ENCODE measurements around the gene LRRFIP1. TPM values are rescaled to one million over a fixed set of nuclear protein-coding genes. Genes with fewer than 3 reads are reported as not detected.

Gene LRRFIP1
- total and polyA plus RNA-seq, 2 donors (not counting 3 experiments of a cell fraction or from before 2014, with no cell fraction given), result 39.2 to 179 TPM

DNA sequence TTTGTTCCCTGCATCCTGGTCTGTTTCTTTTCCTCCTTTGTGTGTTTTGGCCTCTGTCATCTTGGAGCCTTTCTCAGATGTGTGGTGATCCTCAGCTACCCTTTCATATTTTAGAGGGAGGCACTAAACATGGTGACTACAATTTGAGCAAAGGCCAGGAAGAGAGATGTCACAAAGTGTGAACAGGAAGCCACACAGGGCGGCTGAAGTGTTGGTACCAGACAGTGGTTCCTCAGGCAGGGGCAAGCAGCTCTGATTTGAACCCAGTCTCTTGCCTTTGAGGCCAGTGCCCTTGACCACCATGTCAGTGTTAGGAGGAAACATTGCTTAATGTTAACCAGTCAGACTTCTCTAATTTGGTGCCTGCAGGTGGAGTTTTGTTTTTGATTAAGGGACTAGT, 9.2 kb downstream of the LRRFIP1 start:
- ChIA-PET POLR2A (no interaction called here), CTCF (no interaction called here)
- Histone ChIP-seq H3K9ac (replicated peaks; ENCODE audit: extremely low read depth, insufficient read depth, low read length) (no peak overlapping the region), H3K27me3 (ENCODE audit: control insufficient read depth in 2 of 2, insufficient read depth in 2 of 2, low read length in 2 of 2) (no peaks in the 10 kb centered on the region), H3K4me3 (replicated peaks in 1 of 3; ENCODE audit: insufficient read depth in 1 of 3, low read depth in 1 of 3, low read length in 3 of 3) (no peak overlapping the region), H4K20me1 (replicated peaks; ENCODE audit: control insufficient read depth, extremely low read depth, insufficient read depth, low read length) (no peaks in the 10 kb centered on the region), H2AFZ (ENCODE audit: low read depth, low read length) (no peak overlapping the region), H3K4me2 (ENCODE audit: insufficient read depth, low read length) (no peak overlapping the region), H3K4me1 (ENCODE audit: control insufficient read depth, extremely low read depth, insufficient read depth, low read length) (no peaks in the 10 kb centered on the region), H3K27ac (ENCODE audit: insufficient read depth, low read depth, low read length) (no peak overlapping the region), H3K79me2 (ENCODE audit: control insufficient read depth, insufficient read depth, low read length) (peaks cover 2% of the 10 kb centered on the region), H3K9me1 (replicated peaks; ENCODE audit: control insufficient read depth, extremely low read depth, insufficient read depth, low read length) (no peaks in the 10 kb centered on the region), H3K36me3 (ENCODE audit: control insufficient read depth in 2 of 2, extremely low read depth in 1 of 2, insufficient read depth in 2 of 2, low read length in 2 of 2) (peaks cover 0 to 9% of the 10 kb centered on the region in 2 experiments), H3K9me3 (replicated peaks; ENCODE audit: control insufficient read depth, insufficient read depth, low read length) (no peaks in the 10 kb centered on the region)
- intact Hi-C loops (cut with micrococcal nuclease) (no loop called here), dilution Hi-C loops (cut with MboI; ENCODE audit: extremely low pct_ligation_motif_present, low sequenced_read_pairs) (no loop called here)
- DNase-seq (ENCODE audit: low read depth, low spot score), result no peak
- BruUV-seq (replicated peaks), result no TSS peak
- TF ChIP-seq EZH2 (IDR thresholded peaks at IDR 0.05; ENCODE audit: borderline replicate concordance, low read depth, low read length, severe bottlenecking) (no peak), GATA2 (IDR thresholded peaks at IDR 0.05; ENCODE audit: insufficient read depth, insufficient read length, low read depth, low read length) (no peak)
- FAIRE-seq, result no peak

DNA sequence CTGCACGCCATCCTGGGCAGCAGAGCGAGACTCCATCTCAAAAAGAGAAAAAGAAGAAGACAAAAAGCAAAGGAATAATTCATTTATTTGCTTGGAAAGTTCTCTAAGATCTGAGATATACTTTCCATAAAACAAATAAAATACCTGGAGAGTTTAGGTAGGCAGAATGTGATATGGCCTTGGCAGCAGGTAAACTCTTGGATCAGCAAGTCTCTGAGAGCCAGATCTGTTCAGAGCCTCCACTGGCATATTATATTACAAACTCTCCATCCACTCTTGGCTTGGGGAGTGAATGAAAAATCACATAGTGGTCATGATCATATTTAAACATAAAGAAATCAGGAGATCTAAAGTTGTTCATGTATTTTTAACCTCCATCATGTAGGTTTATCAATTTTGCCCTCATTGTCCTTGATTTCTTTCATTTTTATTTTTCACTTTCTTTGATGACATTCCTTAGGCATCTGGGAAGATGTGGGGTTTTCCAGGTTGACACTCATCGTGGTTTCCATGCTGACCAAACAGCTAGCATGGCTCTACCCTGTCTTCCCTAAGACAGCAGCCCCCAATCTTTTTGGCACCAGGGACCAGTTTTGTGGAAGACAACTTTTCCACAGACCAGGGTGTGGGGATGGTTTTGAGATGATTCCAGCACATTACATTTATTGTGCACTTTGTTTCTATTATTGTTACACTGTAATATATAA, 10.2 kb downstream of the LRRFIP1 start:
- dilution Hi-C loops (cut with MboI; ENCODE audit: extremely low pct_ligation_motif_present, low sequenced_read_pairs), result no loop called here
- Histone ChIP-seq H3K36me3 (ENCODE audit: control insufficient read depth in 2 of 2, extremely low read depth in 1 of 2, insufficient read depth in 2 of 2, low read length in 2 of 2) (peaks cover 0 to 4% of the 10 kb centered on the region in 2 experiments), H4K20me1 (replicated peaks; ENCODE audit: control insufficient read depth, extremely low read depth, insufficient read depth, low read length) (no peaks in the 10 kb centered on the region), H3K9ac (replicated peaks; ENCODE audit: extremely low read depth, insufficient read depth, low read length) (no peak overlapping the region), H3K9me3 (replicated peaks; ENCODE audit: control insufficient read depth, insufficient read depth, low read length) (no peaks in the 10 kb centered on the region), H3K4me3 (replicated peaks in 1 of 3; ENCODE audit: insufficient read depth in 1 of 3, low read depth in 1 of 3, low read length in 3 of 3) (no peak overlapping the region), H2AFZ (ENCODE audit: low read depth, low read length) (no peak overlapping the region), H3K9me1 (replicated peaks; ENCODE audit: control insufficient read depth, extremely low read depth, insufficient read depth, low read length) (no peaks in the 10 kb centered on the region), H3K4me2 (ENCODE audit: insufficient read depth, low read length) (no peak overlapping the region), H3K4me1 (ENCODE audit: control insufficient read depth, extremely low read depth, insufficient read depth, low read length) (no peaks in the 10 kb centered on the region), H3K79me2 (ENCODE audit: control insufficient read depth, insufficient read depth, low read length) (peaks cover 2% of the 10 kb centered on the region), H3K27ac (ENCODE audit: insufficient read depth, low read depth, low read length) (no peak overlapping the region), H3K27me3 (ENCODE audit: control insufficient read depth in 2 of 2, insufficient read depth in 2 of 2, low read length in 2 of 2) (no peaks in the 10 kb centered on the region)
- no TSS peak for BruUV-seq (replicated peaks)
- TF ChIP-seq, protein P1, sequence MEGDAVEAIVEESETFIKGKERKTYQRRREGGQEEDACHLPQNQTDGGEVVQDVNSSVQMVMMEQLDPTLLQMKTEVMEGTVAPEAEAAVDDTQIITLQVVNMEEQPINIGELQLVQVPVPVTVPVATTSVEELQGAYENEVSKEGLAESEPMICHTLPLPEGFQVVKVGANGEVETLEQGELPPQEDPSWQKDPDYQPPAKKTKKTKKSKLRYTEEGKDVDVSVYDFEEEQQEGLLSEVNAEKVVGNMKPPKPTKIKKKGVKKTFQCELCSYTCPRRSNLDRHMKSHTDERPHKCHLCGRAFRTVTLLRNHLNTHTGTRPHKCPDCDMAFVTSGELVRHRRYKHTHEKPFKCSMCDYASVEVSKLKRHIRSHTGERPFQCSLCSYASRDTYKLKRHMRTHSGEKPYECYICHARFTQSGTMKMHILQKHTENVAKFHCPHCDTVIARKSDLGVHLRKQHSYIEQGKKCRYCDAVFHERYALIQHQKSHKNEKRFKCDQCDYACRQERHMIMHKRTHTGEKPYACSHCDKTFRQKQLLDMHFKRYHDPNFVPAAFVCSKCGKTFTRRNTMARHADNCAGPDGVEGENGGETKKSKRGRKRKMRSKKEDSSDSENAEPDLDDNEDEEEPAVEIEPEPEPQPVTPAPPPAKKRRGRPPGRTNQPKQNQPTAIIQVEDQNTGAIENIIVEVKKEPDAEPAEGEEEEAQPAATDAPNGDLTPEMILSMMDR (IDR thresholded peaks at IDR 0.05; ENCODE audit: extremely low read depth in 1 of 2, insufficient read depth in 1 of 2, low read depth in 1 of 2, low read length in 2 of 2), result no peak
- TF ChIP-seq FOS (IDR thresholded peaks at IDR 0.05; ENCODE audit: borderline replicate concordance, insufficient read depth, low read length), result no peak
- TF ChIP-seq JUN (IDR thresholded peaks at IDR 0.05; ENCODE audit: borderline replicate concordance, insufficient read depth, insufficient read length, low read depth), result no peak
- no peak for TF ChIP-seq GATA2 (IDR thresholded peaks at IDR 0.05; ENCODE audit: insufficient read depth, insufficient read length, low read depth, low read length)
- no peak for TF ChIP-seq MYC (IDR thresholded peaks at IDR 0.05; ENCODE audit: low read depth, low read length)
- no peak for TF ChIP-seq EZH2 (IDR thresholded peaks at IDR 0.05; ENCODE audit: borderline replicate concordance, low read depth, low read length, severe bottlenecking)
- no peak for TF ChIP-seq POLR2A (IDR thresholded peaks at IDR 0.05; ENCODE audit: low read depth, low read length)
- no peak for TF ChIP-seq POLR2AphosphoS5 (IDR thresholded peaks at IDR 0.05; ENCODE audit: insufficient read depth, low read depth, low read length)
- TF ChIP-seq, protein P2, sequence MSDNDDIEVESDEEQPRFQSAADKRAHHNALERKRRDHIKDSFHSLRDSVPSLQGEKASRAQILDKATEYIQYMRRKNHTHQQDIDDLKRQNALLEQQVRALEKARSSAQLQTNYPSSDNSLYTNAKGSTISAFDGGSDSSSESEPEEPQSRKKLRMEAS (IDR thresholded peaks at IDR 0.05; ENCODE audit: insufficient read depth, insufficient read length), result no peak
- CTCF ChIA-PET, result no interaction called here
- POLR2A ChIA-PET, result no interaction called here
- FAIRE-seq (no peak), DNase-seq (ENCODE audit: low read depth, low spot score) (no peak)
- intact Hi-C loops (cut with micrococcal nuclease), result no loop called here

Data from endothelial cell of umbilical vein (primary cell).